Non-pigmented ciliary epithelial cell (primary cell): ENCODE data around the gene SH2D2A.
A peak's percentile ranks its signal among the peaks of the same experiment; 100 is the strongest.
"Not testable (repeated sequence)": the region's sequence is repeated elsewhere in the genome, so short reads cannot be mapped to it uniquely, and the experiment has no call there.

Source experiments
- DNase-seq: peaks from one replicate; pipeline ENCODE4 v3.0.0-alpha.2; 2010; ENCODE audit warnings: low read depth

The SH2D2A gene

DNA sequence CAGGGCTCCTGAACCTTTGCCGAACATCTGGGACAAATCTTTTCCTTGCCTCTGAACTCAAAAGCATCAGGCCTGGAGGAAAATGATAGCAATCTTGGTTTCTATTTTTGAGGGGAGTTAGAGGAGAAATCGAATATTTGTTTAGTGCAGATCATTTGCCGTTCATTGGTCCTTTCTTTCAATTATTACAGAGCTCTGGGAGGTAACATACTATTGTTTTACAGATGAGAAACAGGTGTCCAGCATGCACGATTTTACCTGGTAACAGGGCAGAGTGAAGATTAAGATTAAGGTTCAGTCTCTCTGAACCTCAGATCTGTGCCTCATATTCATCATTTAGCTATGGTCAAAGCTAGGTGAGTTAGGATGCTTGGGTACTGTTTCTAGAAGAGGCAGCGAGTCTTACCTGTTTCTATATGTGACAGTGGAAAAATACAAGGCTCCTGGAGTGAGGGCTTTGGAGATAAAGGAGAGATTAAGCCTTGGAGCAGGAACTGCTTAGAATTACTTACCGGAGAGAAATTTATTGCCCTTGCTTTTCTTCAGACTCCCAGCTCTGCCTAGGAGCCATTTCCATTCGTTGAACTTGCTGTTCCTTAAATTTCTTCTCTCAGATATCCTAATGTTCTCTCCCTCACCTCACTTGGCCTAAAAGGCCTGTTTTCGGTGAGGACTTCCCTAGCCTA lies 47.9 kb downstream of the SH2D2A start:
- no peak for DNase-seq

DNA sequence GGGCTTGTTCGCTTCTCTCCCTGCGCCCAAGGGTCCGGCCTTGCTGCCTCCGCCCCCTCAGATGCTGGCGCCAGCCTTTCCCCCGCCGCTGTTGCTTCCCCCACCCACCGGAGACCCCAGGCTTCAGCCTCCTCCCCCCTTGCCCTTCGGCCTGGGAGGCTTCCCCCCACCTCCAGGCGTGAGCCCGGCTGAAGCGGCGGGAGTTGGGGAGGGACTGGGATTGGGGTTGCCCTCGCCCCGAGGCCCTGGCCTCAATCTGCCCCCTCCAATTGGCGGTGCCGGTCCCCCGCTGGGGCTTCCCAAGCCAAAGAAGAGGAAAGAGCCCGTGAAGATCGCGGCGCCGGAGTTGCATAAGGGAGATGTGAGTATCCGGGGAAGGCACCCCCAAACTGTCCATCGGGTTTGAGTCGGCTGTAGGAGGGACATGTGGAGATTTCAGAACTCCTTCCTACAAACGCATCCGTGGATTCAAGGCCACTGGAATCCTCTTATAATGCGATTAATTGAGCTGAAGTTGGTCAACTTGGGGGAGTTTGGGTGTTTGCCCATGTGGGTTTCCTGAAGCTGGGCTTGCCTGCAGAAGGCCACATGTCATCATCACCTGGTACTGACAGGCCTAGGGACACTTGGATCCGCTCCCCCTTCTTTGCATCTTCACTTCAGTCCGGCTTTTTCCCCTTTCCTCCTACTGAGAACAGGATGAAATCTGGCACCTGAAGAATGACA lies 48.6 kb downstream of the SH2D2A start:
- DNase-seq = no peak

- peak; percentile 100 for DNase-seq
Observed at GRCh38 chr1:156767101-156767878, 49.4 kb downstream of the SH2D2A start, which contains the start of gene PRCC. Gene PRCC (plus strand): TSS chr1:156767535. CDS start chr1:156767772, 237 bp downstream.

DNA sequence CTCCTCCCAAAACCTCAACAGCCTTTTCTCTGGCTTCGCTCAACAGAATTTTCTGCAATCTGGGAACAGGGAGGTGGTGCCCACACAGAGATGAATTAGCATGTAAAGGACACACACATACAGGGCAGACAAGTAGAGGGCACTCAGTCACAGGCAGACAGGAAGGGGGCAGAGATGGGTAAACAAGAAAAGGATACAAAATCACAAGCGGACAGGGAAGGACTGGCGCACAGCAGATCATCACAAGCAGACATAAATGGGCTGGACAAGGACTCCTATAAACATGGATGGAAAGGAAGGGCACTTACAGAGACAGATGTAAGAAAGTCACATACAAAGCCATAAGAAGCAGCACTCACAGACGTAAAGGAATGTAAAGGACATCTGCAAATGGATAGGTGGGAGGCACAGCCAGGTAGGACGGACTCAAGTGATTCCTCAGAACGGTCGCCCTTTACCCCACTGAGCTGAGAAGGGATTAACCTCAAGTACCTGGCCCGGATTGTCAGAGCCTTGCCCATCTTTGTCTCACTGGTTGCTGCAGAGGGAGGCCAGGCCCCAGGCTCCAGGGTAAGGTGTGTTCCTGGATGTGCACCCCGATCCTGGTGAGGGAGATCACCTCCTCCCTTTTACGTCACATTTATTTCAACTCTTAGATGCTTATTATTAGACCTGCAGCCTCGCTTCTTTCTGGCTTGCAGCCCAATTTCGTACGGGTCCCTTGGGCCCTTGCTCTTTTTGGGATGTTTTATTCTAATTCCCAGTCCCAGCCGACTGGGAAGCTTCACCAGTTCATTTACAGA lies 50.1 kb downstream of the SH2D2A start:
- DNase-seq = no peak

- no peak for DNase-seq
Observed at GRCh38 chr1:156765666-156766065, 51.0 kb downstream of the SH2D2A start.

DNA sequence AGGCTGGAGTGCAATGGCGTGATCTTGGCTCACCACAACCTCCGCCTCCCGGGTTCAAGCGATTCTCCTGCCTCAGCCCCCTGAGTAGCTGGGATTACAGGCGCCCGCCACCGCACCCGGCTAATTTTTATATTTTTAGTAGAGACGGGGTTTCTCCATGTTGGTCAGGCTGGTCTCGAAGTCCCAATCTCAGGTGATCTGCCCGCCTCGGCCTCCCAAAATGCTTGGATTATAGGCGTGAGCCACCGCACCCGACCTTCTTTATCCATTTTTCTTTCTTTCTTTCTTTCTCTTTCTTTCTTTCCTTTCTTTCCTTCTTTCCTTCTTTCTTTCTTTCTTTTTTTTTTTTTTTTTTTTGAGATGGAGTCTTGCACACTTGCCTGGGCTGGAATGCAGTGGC lies 51.5 kb downstream of the SH2D2A start:
- not testable (repeated sequence) for DNase-seq

DNA sequence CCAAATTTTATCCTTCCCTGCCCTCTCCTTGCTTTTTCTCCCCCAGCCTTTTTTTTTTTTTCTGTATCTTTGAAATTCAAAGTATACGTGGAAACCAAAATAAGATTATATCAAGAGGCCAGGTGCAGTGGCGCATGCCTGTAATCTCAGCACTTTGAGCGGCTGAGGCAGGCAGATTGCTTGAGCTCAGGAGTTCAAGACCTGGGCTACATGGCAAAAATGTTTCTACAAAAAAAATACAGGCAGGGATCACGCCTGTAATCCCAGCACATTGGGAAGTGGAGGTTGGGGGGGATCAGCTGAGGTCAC lies 55.9 kb downstream of the SH2D2A start:
- no peak for DNase-seq

DNA sequence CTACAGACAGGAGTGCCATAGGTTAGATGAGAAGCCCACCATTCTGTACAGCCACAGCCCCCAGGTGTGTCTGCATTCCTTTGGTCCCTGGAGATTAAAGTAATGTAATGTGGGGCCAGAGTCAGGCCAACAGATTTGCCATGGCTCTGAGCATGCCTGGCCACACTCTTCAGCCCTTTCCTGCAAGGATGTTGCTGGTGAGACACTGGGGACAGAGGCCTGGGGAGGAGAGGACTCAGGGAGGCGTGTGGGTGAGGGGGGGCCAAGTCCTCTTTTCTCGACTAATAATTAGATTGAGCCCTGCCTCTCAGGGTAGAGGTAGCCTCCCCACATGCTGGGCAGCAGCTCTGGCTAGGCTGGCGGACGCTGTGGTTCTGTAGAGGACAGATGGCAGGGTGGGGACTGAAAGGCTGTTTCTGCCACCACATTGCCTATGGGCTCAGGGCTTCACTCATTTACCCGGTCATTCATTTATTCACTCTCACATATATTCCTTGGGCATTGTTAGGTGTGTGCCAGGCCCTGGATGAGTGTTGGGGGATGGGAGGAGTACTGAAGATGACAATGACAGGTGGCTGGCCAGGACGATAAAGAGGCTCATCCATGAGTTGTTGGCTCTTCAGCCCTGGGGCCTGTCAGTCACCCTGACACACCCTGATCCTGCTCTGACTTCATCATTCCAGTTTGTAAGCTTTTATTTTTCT lies 56.4 kb downstream of the SH2D2A start:
- DNase-seq = no peak

GRCh38 chr1:156757572-156758253 lies 58.9 kb downstream of the SH2D2A start:
- not testable (repeated sequence) for DNase-seq

DNA sequence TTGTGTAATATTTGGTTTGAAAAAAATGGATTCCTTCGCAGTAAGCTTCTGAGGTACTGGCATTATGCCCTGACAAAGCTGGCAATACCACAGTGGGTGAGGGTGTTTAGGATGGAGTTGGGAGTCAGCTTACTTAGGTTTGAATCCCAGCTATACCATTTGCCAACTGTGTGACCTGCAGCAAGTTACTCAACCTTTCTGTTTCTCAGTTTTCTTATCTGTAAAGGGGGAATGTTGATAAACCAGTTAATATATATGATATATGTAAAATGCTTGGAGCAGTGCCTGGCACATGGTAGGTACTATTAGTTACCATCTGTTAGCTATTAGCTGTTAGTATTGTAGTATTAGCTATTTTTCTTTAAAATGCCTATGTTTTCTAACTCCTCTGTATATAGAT lies 60.3 kb downstream of the SH2D2A start:
- DNase-seq = no peak
